ENCODE results near the gene RNF111. TPM values are rescaled to one million over a fixed set of nuclear protein-coding genes. Genes with fewer than 3 reads are reported as not detected.

The RNF111 gene
- total and polyA plus RNA-seq, 10 of the 15 experiments (the other 5 are each of a cell fraction or from before 2014, with no cell fraction given): 8.6 to 34.7 (median 15.7) TPM

DNA sequence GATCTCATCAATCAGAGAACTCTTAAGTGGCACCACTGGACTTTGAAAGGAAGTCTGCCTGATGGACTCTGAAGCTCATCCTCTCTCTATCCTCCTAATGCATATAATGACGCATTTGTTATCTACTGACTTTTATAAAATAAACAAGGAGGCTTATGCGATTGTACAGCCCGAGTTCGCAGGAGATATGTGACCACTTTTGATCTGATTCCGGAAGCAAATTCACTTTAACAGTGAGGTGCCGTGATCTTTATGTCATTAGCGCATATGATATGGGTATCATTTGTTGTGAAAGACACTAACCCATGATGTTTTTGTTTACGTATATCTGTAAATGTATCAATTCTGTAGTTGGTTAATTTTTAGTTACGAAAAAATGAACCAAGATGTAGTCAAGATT, 427 bp upstream of the RNF111 start:
- no TSS peak for BruUV-seq (replicated peaks)
- H3K4me3 ChIP-seq: peak overlapping the region; percentile 75
- intact Hi-C loops (cut with micrococcal nuclease; ENCODE audit: unreplicated experiment): loop anchor here (10.0 kb wide), 2 partner anchors 258 to 428 kb away; no protein-coding TSS in a partner anchor

More for the DNA sequence above, 427 bp upstream of the RNF111 start:
- no peaks in the 10 kb centered on the region for H3K4me1 ChIP-seq (ENCODE audit: control insufficient read depth, insufficient read depth, low read length)
- peak overlapping the region; percentile 82 for H3K4me2 ChIP-seq (ENCODE audit: control insufficient read depth, insufficient read depth)
- peaks cover 0 to 10% of the 10 kb centered on the region in 2 experiments; a peak in 1 of 4 replicates for H3K36me3 ChIP-seq (ENCODE audit: control insufficient read depth in 2 of 2, insufficient read depth in 2 of 2, low read length in 1 of 2)
- H4K20me1 ChIP-seq (ENCODE audit: control insufficient read depth, insufficient read depth): no peaks in the 10 kb centered on the region
- H2AFZ ChIP-seq (ENCODE audit: control insufficient read depth, low read depth, low read length): peak overlapping the region; percentile 87
- in situ Hi-C loops (cut with MboI): no loop called here
- no peak for FAIRE-seq
- POLR2A ChIA-PET: interaction anchor here (0.6 to 1.1 kb wide), 4 partner anchors 9 to 651 kb away, joined by 3 to 6 read pairs (median 4); partner anchors contain the start of gene MINDY2
- no peak for TF ChIP-seq SIX5 (IDR thresholded peaks at IDR 0.05; ENCODE audit: low read depth, low read length, severe bottlenecking)
- TF ChIP-seq NFIC (IDR thresholded peaks at IDR 0.05; ENCODE audit: low read depth, low read length): no peak
- 0 out of 2 replicates have a peak, but pooled peaks have one; percentile 5 for TF ChIP-seq ASH2L (IDR thresholded peaks at IDR 0.05; ENCODE audit: borderline replicate concordance, low read depth)
- TF ChIP-seq, protein P1, sequence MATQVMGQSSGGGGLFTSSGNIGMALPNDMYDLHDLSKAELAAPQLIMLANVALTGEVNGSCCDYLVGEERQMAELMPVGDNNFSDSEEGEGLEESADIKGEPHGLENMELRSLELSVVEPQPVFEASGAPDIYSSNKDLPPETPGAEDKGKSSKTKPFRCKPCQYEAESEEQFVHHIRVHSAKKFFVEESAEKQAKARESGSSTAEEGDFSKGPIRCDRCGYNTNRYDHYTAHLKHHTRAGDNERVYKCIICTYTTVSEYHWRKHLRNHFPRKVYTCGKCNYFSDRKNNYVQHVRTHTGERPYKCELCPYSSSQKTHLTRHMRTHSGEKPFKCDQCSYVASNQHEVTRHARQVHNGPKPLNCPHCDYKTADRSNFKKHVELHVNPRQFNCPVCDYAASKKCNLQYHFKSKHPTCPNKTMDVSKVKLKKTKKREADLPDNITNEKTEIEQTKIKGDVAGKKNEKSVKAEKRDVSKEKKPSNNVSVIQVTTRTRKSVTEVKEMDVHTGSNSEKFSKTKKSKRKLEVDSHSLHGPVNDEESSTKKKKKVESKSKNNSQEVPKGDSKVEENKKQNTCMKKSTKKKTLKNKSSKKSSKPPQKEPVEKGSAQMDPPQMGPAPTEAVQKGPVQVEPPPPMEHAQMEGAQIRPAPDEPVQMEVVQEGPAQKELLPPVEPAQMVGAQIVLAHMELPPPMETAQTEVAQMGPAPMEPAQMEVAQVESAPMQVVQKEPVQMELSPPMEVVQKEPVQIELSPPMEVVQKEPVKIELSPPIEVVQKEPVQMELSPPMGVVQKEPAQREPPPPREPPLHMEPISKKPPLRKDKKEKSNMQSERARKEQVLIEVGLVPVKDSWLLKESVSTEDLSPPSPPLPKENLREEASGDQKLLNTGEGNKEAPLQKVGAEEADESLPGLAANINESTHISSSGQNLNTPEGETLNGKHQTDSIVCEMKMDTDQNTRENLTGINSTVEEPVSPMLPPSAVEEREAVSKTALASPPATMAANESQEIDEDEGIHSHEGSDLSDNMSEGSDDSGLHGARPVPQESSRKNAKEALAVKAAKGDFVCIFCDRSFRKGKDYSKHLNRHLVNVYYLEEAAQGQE (IDR thresholded peaks at IDR 0.05; ENCODE audit: low read depth, low read length): no peak
- no peak for TF ChIP-seq ZNF24 (IDR thresholded peaks at IDR 0.05)
- TF ChIP-seq, protein P2, sequence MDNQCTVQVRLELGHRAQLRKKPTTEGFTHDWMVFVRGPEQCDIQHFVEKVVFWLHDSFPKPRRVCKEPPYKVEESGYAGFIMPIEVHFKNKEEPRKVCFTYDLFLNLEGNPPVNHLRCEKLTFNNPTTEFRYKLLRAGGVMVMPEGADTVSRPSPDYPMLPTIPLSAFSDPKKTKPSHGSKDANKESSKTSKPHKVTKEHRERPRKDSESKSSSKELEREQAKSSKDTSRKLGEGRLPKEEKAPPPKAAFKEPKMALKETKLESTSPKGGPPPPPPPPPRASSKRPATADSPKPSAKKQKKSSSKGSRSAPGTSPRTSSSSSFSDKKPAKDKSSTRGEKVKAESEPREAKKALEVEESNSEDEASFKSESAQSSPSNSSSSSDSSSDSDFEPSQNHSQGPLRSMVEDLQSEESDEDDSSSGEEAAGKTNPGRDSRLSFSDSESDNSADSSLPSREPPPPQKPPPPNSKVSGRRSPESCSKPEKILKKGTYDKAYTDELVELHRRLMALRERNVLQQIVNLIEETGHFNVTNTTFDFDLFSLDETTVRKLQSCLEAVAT (IDR thresholded peaks at IDR 0.05): peak; percentile 29; the same call in 1 of the 2 replicates
- TF ChIP-seq EED (IDR thresholded peaks at IDR 0.05; ENCODE audit: low read depth): no peak
- no peak for TF ChIP-seq CEBPB (IDR thresholded peaks at IDR 0.05; ENCODE audit: borderline replicate concordance in 1 of 2, low read depth in 2 of 2, low read length in 2 of 2)
- no peak for TF ChIP-seq ZBED1 (IDR thresholded peaks at IDR 0.05; ENCODE audit: borderline replicate concordance)
- no peak for TF ChIP-seq NR2C1 (IDR thresholded peaks at IDR 0.05)
- no peak for TF ChIP-seq KDM1A (IDR thresholded peaks at IDR 0.05; ENCODE audit: borderline replicate concordance)
- TF ChIP-seq, protein P3, sequence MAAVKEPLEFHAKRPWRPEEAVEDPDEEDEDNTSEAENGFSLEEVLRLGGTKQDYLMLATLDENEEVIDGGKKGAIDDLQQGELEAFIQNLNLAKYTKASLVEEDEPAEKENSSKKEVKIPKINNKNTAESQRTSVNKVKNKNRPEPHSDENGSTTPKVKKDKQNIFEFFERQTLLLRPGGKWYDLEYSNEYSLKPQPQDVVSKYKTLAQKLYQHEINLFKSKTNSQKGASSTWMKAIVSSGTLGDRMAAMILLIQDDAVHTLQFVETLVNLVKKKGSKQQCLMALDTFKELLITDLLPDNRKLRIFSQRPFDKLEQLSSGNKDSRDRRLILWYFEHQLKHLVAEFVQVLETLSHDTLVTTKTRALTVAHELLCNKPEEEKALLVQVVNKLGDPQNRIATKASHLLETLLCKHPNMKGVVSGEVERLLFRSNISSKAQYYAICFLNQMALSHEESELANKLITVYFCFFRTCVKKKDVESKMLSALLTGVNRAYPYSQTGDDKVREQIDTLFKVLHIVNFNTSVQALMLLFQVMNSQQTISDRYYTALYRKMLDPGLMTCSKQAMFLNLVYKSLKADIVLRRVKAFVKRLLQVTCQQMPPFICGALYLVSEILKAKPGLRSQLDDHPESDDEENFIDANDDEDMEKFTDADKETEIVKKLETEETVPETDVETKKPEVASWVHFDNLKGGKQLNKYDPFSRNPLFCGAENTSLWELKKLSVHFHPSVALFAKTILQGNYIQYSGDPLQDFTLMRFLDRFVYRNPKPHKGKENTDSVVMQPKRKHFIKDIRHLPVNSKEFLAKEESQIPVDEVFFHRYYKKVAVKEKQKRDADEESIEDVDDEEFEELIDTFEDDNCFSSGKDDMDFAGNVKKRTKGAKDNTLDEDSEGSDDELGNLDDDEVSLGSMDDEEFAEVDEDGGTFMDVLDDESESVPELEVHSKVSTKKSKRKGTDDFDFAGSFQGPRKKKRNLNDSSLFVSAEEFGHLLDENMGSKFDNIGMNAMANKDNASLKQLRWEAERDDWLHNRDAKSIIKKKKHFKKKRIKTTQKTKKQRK (IDR thresholded peaks at IDR 0.05; ENCODE audit: low read depth, low read length): no peak
- no peak for DNase-seq (ENCODE audit: low read depth, low spot score)
- H3K9me3 ChIP-seq (replicated peaks; ENCODE audit: control insufficient read depth, insufficient read depth, low read length): no peaks in the 10 kb centered on the region; the same call in 2 of the 3 replicates
- WGBS (ENCODE audit: insufficient coverage, insufficient replicate concordance, low lambda C conversion rate, missing lambda C conversion rate): 2% methylated on average over 9 of the region's 9 CpGs
- peak overlapping the region; percentile 92 for H3K27ac ChIP-seq (ENCODE audit: control insufficient read depth, insufficient read depth)
- no peak for ATAC-seq
- SMC1A ChIA-PET (ENCODE audit: uncharacterized antibody, unreplicated experiment): interaction anchor here (0.8 to 0.9 kb wide), 2 partner anchors 71 to 120 kb away, joined by 3 read pairs; no protein-coding TSS in a partner anchor
- RAD21 ChIA-PET (ENCODE audit: unreplicated experiment): interaction anchor here (0.6 to 1.4 kb wide), 4 partner anchors 65 to 328 kb away, joined by 3 to 5 read pairs (median 3); no protein-coding TSS in a partner anchor
- H3K9ac ChIP-seq (ENCODE audit: control insufficient read depth, insufficient read depth, low read length): peak overlapping the region; percentile 53
- no peaks in the 10 kb centered on the region for H3K27me3 ChIP-seq (replicated peaks in 1 of 2; ENCODE audit: control insufficient read depth in 2 of 2, insufficient read depth in 2 of 2, low read length in 1 of 2)
- CTCF ChIA-PET: interaction anchor here (0.5 to 0.7 kb wide), 2 partner anchors 30 to 514 kb away, joined by 3 read pairs; no protein-coding TSS in a partner anchor
- peaks cover 45% of the 10 kb centered on the region for H3K79me2 ChIP-seq (ENCODE audit: control insufficient read depth, insufficient read depth, low read length)

Measured in GM12878 (cell line).